HepG2 (cell line): ENCODE measurements around the gene SLC12A5. TPM values are rescaled to one million over a fixed set of nuclear protein-coding genes. Genes with fewer than 3 reads are reported as not detected.
A peak's percentile ranks its signal among the peaks of the same experiment; 100 is the strongest.

Experiments
- ARNT ChIP-seq: fragments of 450-650 bp; IDR thresholded peaks from 2 replicates; pipeline ENCODE4 v1.6.1; 2017
- ATM ChIP-seq: fragments of 450-650 bp; IDR thresholded peaks from 2 replicates; pipeline ENCODE4 v1.7.1; 2017; ENCODE audit warnings: mild to moderate bottlenecking, borderline replicate concordance
- ELF4 ChIP-seq: sonication (generic); formaldehyde crosslinking; IDR thresholded peaks from 2 replicates; pipeline ENCODE4 v1.5.0; 2020; ENCODE audit warnings: missing genetic modification reagents, mild to moderate bottlenecking, moderate library complexity, borderline replicate concordance
- GFI1 ChIP-seq: sonication (generic); formaldehyde crosslinking; IDR thresholded peaks from 2 replicates; pipeline ENCODE4 v1.5.0; 2020; ENCODE audit warnings: missing genetic modification reagents, mild to moderate bottlenecking, borderline replicate concordance
- GTF2F1 ChIP-seq: fragments of 150-350 bp; IDR thresholded peaks from 2 replicates; pipeline ENCODE4 v1.6.1; 2014; ENCODE audit warnings: low read length
- HOXD1 ChIP-seq: sonication (generic); formaldehyde crosslinking; IDR thresholded peaks from 2 replicates; pipeline ENCODE4 v1.5.0; 2020; ENCODE audit warnings: missing genetic modification reagents
- SALL1 ChIP-seq: sonication (generic); formaldehyde crosslinking; IDR thresholded peaks from 2 replicates; pipeline ENCODE4 v1.8.0; 2022; ENCODE audit warnings: mild to moderate bottlenecking, missing genetic modification reagents
- SNAI1 ChIP-seq: sonication (generic); formaldehyde crosslinking; IDR thresholded peaks from 2 replicates; pipeline ENCODE4 v1.5.0; 2020; ENCODE audit warnings: mild to moderate bottlenecking, missing genetic modification reagents, borderline replicate concordance
- SP140L ChIP-seq: sonication (generic); formaldehyde crosslinking; IDR thresholded peaks from 2 replicates; pipeline ENCODE4 v1.4.0; 2020; ENCODE audit warnings: missing genetic modification reagents, borderline replicate concordance
- ZBTB20 ChIP-seq: sonication (generic); formaldehyde crosslinking; IDR thresholded peaks from 2 replicates; pipeline ENCODE4 v1.8.1; 2023; ENCODE audit warnings: missing genetic modification reagents, low read depth, mild to moderate bottlenecking, borderline replicate concordance
- ZFX ChIP-seq: sonication (generic); formaldehyde crosslinking; IDR thresholded peaks from 2 replicates; pipeline ENCODE4 v1.4.0; 2020; ENCODE audit warnings: mild to moderate bottlenecking, low read depth, missing genetic modification reagents, moderate library complexity
- ZNF20 ChIP-seq: sonication (generic); formaldehyde crosslinking; IDR thresholded peaks from 2 replicates; pipeline ENCODE4 v1.4.0; 2020; ENCODE audit warnings: mild to moderate bottlenecking, moderate library complexity, missing genetic modification reagents
- ZNF235 ChIP-seq: sonication (generic); formaldehyde crosslinking; IDR thresholded peaks from 2 replicates; pipeline ENCODE4 v1.8.1; 2023; ENCODE audit warnings: mild to moderate bottlenecking, missing genetic modification reagents, borderline replicate concordance
- ZNF274 ChIP-seq: sonication (generic); formaldehyde crosslinking; IDR thresholded peaks from 2 replicates; pipeline ENCODE4 v1.5.1; 2020; ENCODE audit warnings: mild to moderate bottlenecking, missing genetic modification reagents
- ZNF34 ChIP-seq: sonication (generic); formaldehyde crosslinking; IDR thresholded peaks from 2 replicates; pipeline ENCODE4 v1.4.0; 2020; ENCODE audit warnings: mild to moderate bottlenecking, missing genetic modification reagents, borderline replicate concordance
- ZNF432 ChIP-seq: sonication (generic); formaldehyde crosslinking; IDR thresholded peaks from 2 replicates; pipeline ENCODE4 v1.5.0; 2020; ENCODE audit warnings: missing genetic modification reagents, mild to moderate bottlenecking, borderline replicate concordance
- ZNF598 ChIP-seq: sonication (generic); formaldehyde crosslinking; IDR thresholded peaks from 2 replicates; pipeline ENCODE4 v1.5.1; 2020; ENCODE audit warnings: mild to moderate bottlenecking, missing genetic modification reagents, borderline replicate concordance
- ZNF615 ChIP-seq: sonication (generic); formaldehyde crosslinking; IDR thresholded peaks from 2 replicates; pipeline ENCODE4 v1.5.0; 2020; ENCODE audit warnings: mild to moderate bottlenecking, missing genetic modification reagents, borderline replicate concordance
- ZNF747 ChIP-seq: sonication (generic); formaldehyde crosslinking; IDR thresholded peaks from 2 replicates; pipeline ENCODE4 v1.8.1; 2023; ENCODE audit warnings: missing genetic modification reagents, mild to moderate bottlenecking, borderline replicate concordance
- ZNF768 ChIP-seq: sonication (generic); formaldehyde crosslinking; IDR thresholded peaks from 2 replicates; pipeline ENCODE4 v1.4.0; 2020; ENCODE audit warnings: missing genetic modification reagents
- polyA plus RNA-seq, 8 experiments: library from polyadenylated mRNA; depleted of rRNA in 3 of 8; stranded (reverse) in 7 of 8; unstranded in 1 of 8; fragments of >200 nt; fragmentation: Illumina TruSeq in 4 of 8; extraction: Trizol in 4 of 8; gene quantifications; 2 replicates each; pipeline versions ENCODE4 v1.2.1 to v1.2.3, GENCODE V29; 2011 to 2016; ENCODE audit warnings: low read depth in 4 of 8, missing spikeins in 1 of 8, mixed read lengths in 1 of 8; ENCODE audit not compliant: insufficient read depth in 1 of 8
- total RNA-seq, 5 experiments: library from RNA; depleted of rRNA; stranded (reverse); fragments of >200 nt; fragmentation: Illumina TruSeq; extraction: Trizol; gene quantifications; 2 replicates each; pipeline ENCODE4 v1.2.3, GENCODE V29; 2016; ENCODE audit warnings: low read depth in 1 of 5
- TF ChIP-seq, protein P1 (sequence below): sonication (generic); formaldehyde crosslinking; IDR thresholded peaks from 2 replicates; pipeline ENCODE4 v1.5.0; 2020; ENCODE audit warnings: mild to moderate bottlenecking, missing genetic modification reagents, borderline replicate concordance
- TF ChIP-seq, protein P2 (sequence below): sonication (generic); formaldehyde crosslinking; IDR thresholded peaks from 2 replicates; pipeline ENCODE4 v1.9.0; 2021; ENCODE audit warnings: missing genetic modification reagents, borderline replicate concordance
- TF ChIP-seq, protein P3 (sequence below): sonication (generic); formaldehyde crosslinking; IDR thresholded peaks from 2 replicates; pipeline ENCODE4 v1.8.1; 2022; ENCODE audit warnings: low read depth, mild to moderate bottlenecking, missing genetic modification reagents

SLC12A5 gene
- total and polyA plus RNA-seq, 2 of the 13 experiments (the other 11 are each of a cell fraction or from before 2014, with no cell fraction given): 4.3 to 5.4 TPM

DNA sequence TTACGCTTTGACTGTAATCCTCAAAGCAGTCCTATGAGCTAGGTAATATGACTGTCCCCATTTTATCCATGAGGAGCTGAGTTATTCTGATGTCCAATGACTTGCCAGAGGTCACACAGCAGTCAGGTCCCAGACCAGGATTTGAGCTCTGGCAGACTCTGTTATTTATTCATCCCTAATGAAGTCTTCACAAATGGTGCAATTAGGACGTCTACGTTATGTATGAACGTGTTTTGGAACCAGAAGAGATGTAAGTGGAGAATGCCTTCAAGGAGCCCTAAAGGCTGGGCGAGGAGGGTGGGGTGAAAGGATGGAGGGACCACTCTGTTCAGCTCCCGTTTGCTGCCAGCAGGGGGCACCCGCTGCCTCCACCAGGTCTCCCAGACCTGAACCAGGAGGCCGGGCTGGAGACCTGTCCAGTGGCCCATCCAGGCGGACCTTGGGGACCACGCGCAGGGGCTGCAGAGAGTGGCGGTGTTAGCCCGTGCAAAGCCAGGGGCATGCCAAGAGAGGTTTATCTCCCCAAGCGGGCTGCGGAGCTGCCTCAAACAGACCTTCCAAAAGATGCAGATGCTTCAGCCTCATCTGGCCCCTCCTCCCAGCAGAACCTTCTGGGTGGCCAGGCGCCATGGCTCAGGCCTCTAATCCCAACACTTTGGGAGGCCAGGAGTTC, 41.8 kb upstream of the SLC12A5 start (continued):
- no peak for TF ChIP-seq ELF4
- no peak for TF ChIP-seq ZBTB20 (CRISPR knock-in tag)
- no peak for TF ChIP-seq ATM
- TF ChIP-seq ZNF598 (CRISPR knock-in tag): peak; percentile 67; the same call in 1 of the 2 replicates
- TF ChIP-seq ZFX (CRISPR knock-in tag): no peak
- TF ChIP-seq GTF2F1: no peak
- peak; percentile 86 for TF ChIP-seq ZNF768 (CRISPR knock-in tag)
- TF ChIP-seq, protein P1, sequence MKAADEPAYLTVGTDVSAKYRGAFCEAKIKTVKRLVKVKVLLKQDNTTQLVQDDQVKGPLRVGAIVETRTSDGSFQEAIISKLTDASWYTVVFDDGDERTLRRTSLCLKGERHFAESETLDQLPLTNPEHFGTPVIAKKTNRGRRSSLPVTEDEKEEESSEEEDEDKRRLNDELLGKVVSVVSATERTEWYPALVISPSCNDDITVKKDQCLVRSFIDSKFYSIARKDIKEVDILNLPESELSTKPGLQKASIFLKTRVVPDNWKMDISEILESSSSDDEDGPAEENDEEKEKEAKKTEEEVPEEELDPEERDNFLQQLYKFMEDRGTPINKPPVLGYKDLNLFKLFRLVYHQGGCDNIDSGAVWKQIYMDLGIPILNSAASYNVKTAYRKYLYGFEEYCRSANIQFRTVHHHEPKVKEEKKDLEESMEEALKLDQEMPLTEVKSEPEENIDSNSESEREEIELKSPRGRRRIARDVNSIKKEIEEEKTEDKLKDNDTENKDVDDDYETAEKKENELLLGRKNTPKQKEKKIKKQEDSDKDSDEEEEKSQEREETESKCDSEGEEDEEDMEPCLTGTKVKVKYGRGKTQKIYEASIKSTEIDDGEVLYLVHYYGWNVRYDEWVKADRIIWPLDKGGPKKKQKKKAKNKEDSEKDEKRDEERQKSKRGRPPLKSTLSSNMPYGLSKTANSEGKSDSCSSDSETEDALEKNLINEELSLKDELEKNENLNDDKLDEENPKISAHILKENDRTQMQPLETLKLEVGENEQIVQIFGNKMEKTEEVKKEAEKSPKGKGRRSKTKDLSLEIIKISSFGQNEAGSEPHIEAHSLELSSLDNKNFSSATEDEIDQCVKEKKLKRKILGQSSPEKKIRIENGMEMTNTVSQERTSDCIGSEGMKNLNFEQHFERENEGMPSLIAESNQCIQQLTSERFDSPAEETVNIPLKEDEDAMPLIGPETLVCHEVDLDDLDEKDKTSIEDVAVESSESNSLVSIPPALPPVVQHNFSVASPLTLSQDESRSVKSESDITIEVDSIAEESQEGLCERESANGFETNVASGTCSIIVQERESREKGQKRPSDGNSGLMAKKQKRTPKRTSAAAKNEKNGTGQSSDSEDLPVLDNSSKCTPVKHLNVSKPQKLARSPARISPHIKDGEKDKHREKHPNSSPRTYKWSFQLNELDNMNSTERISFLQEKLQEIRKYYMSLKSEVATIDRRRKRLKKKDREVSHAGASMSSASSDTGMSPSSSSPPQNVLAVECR (CRISPR knock-in tag): no peak
- no peak for TF ChIP-seq ZNF615 (CRISPR knock-in tag)
- TF ChIP-seq, protein P2, sequence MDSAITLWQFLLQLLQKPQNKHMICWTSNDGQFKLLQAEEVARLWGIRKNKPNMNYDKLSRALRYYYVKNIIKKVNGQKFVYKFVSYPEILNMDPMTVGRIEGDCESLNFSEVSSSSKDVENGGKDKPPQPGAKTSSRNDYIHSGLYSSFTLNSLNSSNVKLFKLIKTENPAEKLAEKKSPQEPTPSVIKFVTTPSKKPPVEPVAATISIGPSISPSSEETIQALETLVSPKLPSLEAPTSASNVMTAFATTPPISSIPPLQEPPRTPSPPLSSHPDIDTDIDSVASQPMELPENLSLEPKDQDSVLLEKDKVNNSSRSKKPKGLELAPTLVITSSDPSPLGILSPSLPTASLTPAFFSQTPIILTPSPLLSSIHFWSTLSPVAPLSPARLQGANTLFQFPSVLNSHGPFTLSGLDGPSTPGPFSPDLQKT (CRISPR knock-in tag): no peak
- no peak; the same call in 1 of the 2 replicates for TF ChIP-seq ZNF235 (CRISPR knock-in tag)
- no peak for TF ChIP-seq GFI1 (CRISPR knock-in tag)
- TF ChIP-seq SP140L (CRISPR knock-in tag): no peak
- TF ChIP-seq ZNF274 (CRISPR knock-in tag): peak; percentile 85
- TF ChIP-seq ZNF20 (CRISPR knock-in tag): no peak
- TF ChIP-seq, protein P3, sequence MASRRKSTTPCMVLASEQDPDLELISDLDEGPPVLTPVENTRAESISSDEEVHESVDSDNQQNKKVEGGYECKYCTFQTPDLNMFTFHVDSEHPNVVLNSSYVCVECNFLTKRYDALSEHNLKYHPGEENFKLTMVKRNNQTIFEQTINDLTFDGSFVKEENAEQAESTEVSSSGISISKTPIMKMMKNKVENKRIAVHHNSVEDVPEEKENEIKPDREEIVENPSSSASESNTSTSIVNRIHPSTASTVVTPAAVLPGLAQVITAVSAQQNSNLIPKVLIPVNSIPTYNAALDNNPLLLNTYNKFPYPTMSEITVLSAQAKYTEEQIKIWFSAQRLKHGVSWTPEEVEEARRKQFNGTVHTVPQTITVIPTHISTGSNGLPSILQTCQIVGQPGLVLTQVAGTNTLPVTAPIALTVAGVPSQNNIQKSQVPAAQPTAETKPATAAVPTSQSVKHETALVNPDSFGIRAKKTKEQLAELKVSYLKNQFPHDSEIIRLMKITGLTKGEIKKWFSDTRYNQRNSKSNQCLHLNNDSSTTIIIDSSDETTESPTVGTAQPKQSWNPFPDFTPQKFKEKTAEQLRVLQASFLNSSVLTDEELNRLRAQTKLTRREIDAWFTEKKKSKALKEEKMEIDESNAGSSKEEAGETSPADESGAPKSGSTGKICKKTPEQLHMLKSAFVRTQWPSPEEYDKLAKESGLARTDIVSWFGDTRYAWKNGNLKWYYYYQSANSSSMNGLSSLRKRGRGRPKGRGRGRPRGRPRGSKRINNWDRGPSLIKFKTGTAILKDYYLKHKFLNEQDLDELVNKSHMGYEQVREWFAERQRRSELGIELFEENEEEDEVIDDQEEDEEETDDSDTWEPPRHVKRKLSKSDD: no peak
- no peak for TF ChIP-seq HOXD1 (CRISPR knock-in tag)
- TF ChIP-seq SALL1 (CRISPR knock-in tag): peak; percentile 35; the same call in 1 of the 2 replicates
- TF ChIP-seq ZNF432 (CRISPR knock-in tag): no peak
- no peak for TF ChIP-seq ZNF747 (CRISPR knock-in tag)
- no peak for TF ChIP-seq ZNF34
- no peak for TF ChIP-seq SNAI1 (CRISPR knock-in tag)
- TF ChIP-seq ARNT: no peak
